Hematopoietic multipotent progenitor cell treated with erythropoietin and hydrocortisone succinate and interleukin-3 and kit ligand, for 15 days (in vitro differentiated cells): ENCODE measurements around the gene HMCN2.
"Not testable (repeated sequence)": the region's sequence is repeated elsewhere in the genome, so short reads cannot be mapped to it uniquely, and the experiment has no call there.

Experiments used
- DNase-seq: peaks from one replicate; pipeline ENCODE4 v3.0.0-alpha.2; 2015; ENCODE audit warnings: low spot score

HMCN2 gene

GRCh38 chr9:130395810-130396435 is 130.4 kb downstream of the HMCN2 start:
- DNase-seq = no peak

GRCh38 chr9:130396581-130396980 is 131.0 kb downstream of the HMCN2 start:
- no peak for DNase-seq

- no peak for DNase-seq
Observed at GRCh38 chr9:130398487-130399240, 133.1 kb downstream of the HMCN2 start.

GRCh38 chr9:130399768-130400167 is 134.2 kb downstream of the HMCN2 start:
- no peak for DNase-seq

- DNase-seq = no peak
Observed at GRCh38 chr9:130400870-130401269, 135.3 kb downstream of the HMCN2 start.

GRCh38 chr9:130401742-130402141 is 136.2 kb downstream of the HMCN2 start:
- DNase-seq = not testable (repeated sequence)

- no peak for DNase-seq
Observed at GRCh38 chr9:130402243-130402642, 136.7 kb downstream of the HMCN2 start.

GRCh38 chr9:130402645-130403440 is 137.3 kb downstream of the HMCN2 start:
- DNase-seq = no peak

- DNase-seq = no peak
Observed at GRCh38 chr9:130405657-130406257, 140.2 kb downstream of the HMCN2 start.

GRCh38 chr9:130406278-130406895 is 140.8 kb downstream of the HMCN2 start:
- no peak for DNase-seq

GRCh38 chr9:130407916-130408663 is 142.5 kb downstream of the HMCN2 start:
- DNase-seq = no peak

GRCh38 chr9:130408669-130409068 is 143.1 kb downstream of the HMCN2 start:
- no peak for DNase-seq

GRCh38 chr9:130409246-130409645 is 143.7 kb downstream of the HMCN2 start:
- DNase-seq = no peak

GRCh38 chr9:130410443-130410842 is 144.9 kb downstream of the HMCN2 start:
- no peak for DNase-seq

GRCh38 chr9:130411566-130411915 is 146.0 kb downstream of the HMCN2 start:
- no peak for DNase-seq

- DNase-seq = no peak
Observed at GRCh38 chr9:130414081-130414731, 148.6 kb downstream of the HMCN2 start.

GRCh38 chr9:130414910-130415746 is 149.6 kb downstream of the HMCN2 start:
- no peak for DNase-seq

- no peak for DNase-seq
Observed at GRCh38 chr9:130417602-130418001, 152.0 kb downstream of the HMCN2 start.

GRCh38 chr9:130418776-130419175 is 153.2 kb downstream of the HMCN2 start:
- DNase-seq = no peak

- no peak for DNase-seq
Observed at GRCh38 chr9:130419521-130420035, 154.0 kb downstream of the HMCN2 start.
